K562 (cell line): ENCODE measurements around the gene SAMD14. TPM values are rescaled to one million over a fixed set of nuclear protein-coding genes. Genes with fewer than 3 reads are reported as not detected.

ENCODE experiments used
- CBX5 ChIP-seq: IDR thresholded peaks from 2 replicates; pipeline ENCODE4 v1.6.1; 2014; ENCODE audit warnings: low read depth, borderline replicate concordance
- FOSL1 ChIP-seq: fragments of 200-800 bp; sonication (Bioruptor generic); conservative IDR thresholded peaks from 2 replicates; pipeline ENCODE4 v1.6.1; 2016; ENCODE audit warnings: missing genetic modification characterization, missing compliant biosample characterization
- L3MBTL2 ChIP-seq: fragments of 450-650 bp; IDR thresholded peaks from 2 replicates; pipeline ENCODE4 v1.6.1; 2016; ENCODE audit warnings: mild to moderate bottlenecking, moderate library complexity
- NELFE ChIP-seq: IDR thresholded peaks from 2 replicates; pipeline ENCODE4 v1.6.1; 2011; ENCODE audit warnings: mild to moderate bottlenecking; ENCODE audit not compliant: insufficient read depth, insufficient read length
- NR2C2 ChIP-seq, 2 experiments: fragments of 200-800 bp in 1 of 2; sonication (Bioruptor generic) in 1 of 2; sonication (generic) in 1 of 2; formaldehyde crosslinking in 1 of 2; IDR thresholded peaks; 2 replicates each; pipeline versions ENCODE4 v1.6.1 to v1.8.0; 2016 to 2022; ENCODE audit warnings: mild to moderate bottlenecking in 1 of 2, missing compliant biosample characterization in 1 of 2, missing genetic modification characterization in 1 of 2, missing genetic modification reagents in 1 of 2
- RCOR1 ChIP-seq, 2 experiments: IDR thresholded peaks; 2 replicates each; pipeline ENCODE4 v1.6.1; 2012; ENCODE audit warnings: low read depth in 2 of 2, low read length in 2 of 2, borderline replicate concordance in 1 of 2, improper control_type of control experiment in 1 of 2
- RFX5 ChIP-seq: IDR thresholded peaks from 2 replicates; pipeline ENCODE4 v1.6.1; 2011; ENCODE audit warnings: low read depth, mild to moderate bottlenecking, improper control_type of control experiment, low read length
- YY1 ChIP-seq, 3 experiments: IDR thresholded peaks; 2 replicates each; pipeline ENCODE4 v1.6.1; 2011; ENCODE audit warnings: low read length in 2 of 3, mild to moderate bottlenecking in 2 of 3, moderate library complexity in 2 of 3, borderline replicate concordance in 1 of 3, control low read depth in 1 of 3, low read depth in 1 of 3; ENCODE audit not compliant: insufficient read depth in 3 of 3, insufficient replicate concordance in 2 of 3, control insufficient read depth in 1 of 3, insufficient read length in 1 of 3; ENCODE audit errors: extremely low read depth in 1 of 3
- ZBTB26 ChIP-seq: fragments of 450-650 bp; formaldehyde crosslinking; IDR thresholded peaks from 2 replicates; pipeline ENCODE4 v1.4.0; 2022; ENCODE audit warnings: missing genetic modification characterization
- ZFX ChIP-seq: sonication (generic); formaldehyde crosslinking; IDR thresholded peaks from 2 replicates; pipeline ENCODE4 v1.8.0; 2022; ENCODE audit warnings: mild to moderate bottlenecking, missing genetic modification reagents, moderate library complexity
- ZMIZ1 ChIP-seq, 2 experiments: fragments of 150-350 bp in 1 of 2; IDR thresholded peaks; 2 replicates each; pipeline ENCODE4 v1.6.1; 2012 to 2016; ENCODE audit warnings: low read depth in 2 of 2, low read length in 2 of 2, mild to moderate bottlenecking in 1 of 2, moderate library complexity in 1 of 2
- polyA plus RNA-seq, 8 experiments: library from polyadenylated mRNA; depleted of rRNA in 4 of 8; stranded (reverse) in 5 of 8; unstranded in 3 of 8; fragments of >200 nt; fragmentation: Nextera tagmentation in 2 of 8; fragmentation: Illumina TruSeq in 1 of 8; extraction: Ambion mirVana in 2 of 8; extraction: Trizol in 1 of 8; gene quantifications; 2 replicates each; pipeline versions ENCODE4 v1.2.1 to v1.2.3, GENCODE V29; 2011 to 2014; ENCODE audit warnings: inconsistent platforms in 1 of 8, missing spikeins in 1 of 8
- total RNA-seq, 7 experiments: library from RNA; depleted of rRNA in 6 of 7; stranded (reverse); fragments of >200 nt in 6 of 7; fragmentation: Illumina TruSeq in 2 of 7; extraction: Trizol in 2 of 7; gene quantifications; 2 replicates each; pipeline versions ENCODE4 v1.2.1 to v1.2.3, GENCODE V29; 2011 to 2021; ENCODE audit warnings: low replicate concordance in 1 of 7

The SAMD14 gene
- total and polyA plus RNA-seq, 9 of the 15 experiments (the other 6 are each of a cell fraction or from before 2014, with no cell fraction given): 0.04 to 0.07 TPM; not detected in 7

GRCh38 chr17:50151041-50151936 lies 21.3 kb upstream of the SAMD14 start (continued):
- TF ChIP-seq FOSL1 (tag): 0 out of 2 replicates have a peak, but pooled peaks have one; percentile 12
- TF ChIP-seq NR2C2 (CRISPR knock-in tag; IDR thresholded peaks at IDR 0.05): no peak
- peak; percentile 74 for TF ChIP-seq NR2C2 (tag; IDR thresholded peaks at IDR 0.05)
- TF ChIP-seq ZFX: peak; percentile 0; the same call in 1 of the 2 replicates
- no peak for TF ChIP-seq RFX5
- peak; percentile 27; the same call in 1 of the 2 replicates for TF ChIP-seq CBX5
- peak in 1 of 2 experiments; percentile 57; a peak in 2 of 4 replicates for TF ChIP-seq RCOR1 (IDR thresholded peaks at IDR 0.05; ENCODE audit: borderline replicate concordance in 1 of 2, low read depth in 2 of 2, low read length in 2 of 2)
- peak; percentile 67 for TF ChIP-seq L3MBTL2
- TF ChIP-seq ZMIZ1 (IDR thresholded peaks at IDR 0.05; ENCODE audit: low read depth in 2 of 2, low read length in 2 of 2): 0 out of 4 replicates have a peak, but pooled peaks of 1 of the 2 experiments have one; percentile 39
- no peak for TF ChIP-seq ZBTB26
- peak in 1 of 3 experiments; percentile 30 for TF ChIP-seq YY1 (IDR thresholded peaks at IDR 0.05; ENCODE audit: borderline replicate concordance in 1 of 3, control insufficient read depth in 1 of 3, extremely low read depth in 1 of 3, insufficient read depth in 3 of 3, insufficient read length in 1 of 3, insufficient replicate concordance in 2 of 3, low read depth in 1 of 3, low read length in 2 of 3)
- no peak for TF ChIP-seq NELFE
